ENCODE measurements around the gene PRDM2. TPM values are rescaled to one million over a fixed set of nuclear protein-coding genes. Genes with fewer than 3 reads are reported as not detected.

The PRDM2 gene
- total RNA-seq, 1 donor from 2014 or later: 50.6 TPM

DNA sequence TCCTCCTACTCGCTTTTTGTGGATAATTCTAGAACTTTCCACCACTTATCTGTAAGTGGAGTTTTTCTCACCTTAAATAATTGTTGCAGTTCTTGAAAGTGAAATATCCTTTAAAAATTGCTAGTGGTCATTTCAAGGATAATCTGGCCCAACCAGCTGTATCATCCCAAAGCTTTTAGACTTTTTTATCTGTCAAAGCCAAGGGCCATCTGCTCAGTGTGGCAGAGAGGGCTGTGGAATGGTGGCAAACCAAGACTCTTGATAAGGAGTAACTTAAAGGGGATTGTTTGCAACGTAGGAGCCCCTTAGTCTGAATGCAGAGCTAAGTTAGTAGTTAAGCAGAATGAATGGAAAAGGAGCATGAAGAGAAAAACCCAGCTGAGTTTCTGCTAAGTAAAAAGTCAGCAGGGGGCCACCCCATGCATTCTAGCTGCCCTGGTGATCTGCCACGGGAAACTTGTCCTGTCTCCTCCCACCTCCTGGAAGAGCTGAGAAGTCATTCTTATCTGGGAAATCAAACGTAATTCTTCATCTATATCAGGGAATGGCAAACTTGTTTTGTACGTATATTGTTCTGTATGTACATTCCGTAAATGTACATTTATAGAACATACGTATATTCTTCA lies 169.3 kb downstream of the PRDM2 start:
- H3K9me3 ChIP-seq: no peaks in the 10 kb centered on the region
- no peak overlapping the region for H3K27ac ChIP-seq
- H3K4me1 ChIP-seq: no peaks in the 10 kb centered on the region
- intact Hi-C loops (cut with DNase I): no loop called here
- no peak overlapping the region for H3K4me3 ChIP-seq
- no peaks in the 10 kb centered on the region for H3K36me3 ChIP-seq
- ATAC-seq (no peak), DNase-seq (no peak)
- TF ChIP-seq, protein P1, sequence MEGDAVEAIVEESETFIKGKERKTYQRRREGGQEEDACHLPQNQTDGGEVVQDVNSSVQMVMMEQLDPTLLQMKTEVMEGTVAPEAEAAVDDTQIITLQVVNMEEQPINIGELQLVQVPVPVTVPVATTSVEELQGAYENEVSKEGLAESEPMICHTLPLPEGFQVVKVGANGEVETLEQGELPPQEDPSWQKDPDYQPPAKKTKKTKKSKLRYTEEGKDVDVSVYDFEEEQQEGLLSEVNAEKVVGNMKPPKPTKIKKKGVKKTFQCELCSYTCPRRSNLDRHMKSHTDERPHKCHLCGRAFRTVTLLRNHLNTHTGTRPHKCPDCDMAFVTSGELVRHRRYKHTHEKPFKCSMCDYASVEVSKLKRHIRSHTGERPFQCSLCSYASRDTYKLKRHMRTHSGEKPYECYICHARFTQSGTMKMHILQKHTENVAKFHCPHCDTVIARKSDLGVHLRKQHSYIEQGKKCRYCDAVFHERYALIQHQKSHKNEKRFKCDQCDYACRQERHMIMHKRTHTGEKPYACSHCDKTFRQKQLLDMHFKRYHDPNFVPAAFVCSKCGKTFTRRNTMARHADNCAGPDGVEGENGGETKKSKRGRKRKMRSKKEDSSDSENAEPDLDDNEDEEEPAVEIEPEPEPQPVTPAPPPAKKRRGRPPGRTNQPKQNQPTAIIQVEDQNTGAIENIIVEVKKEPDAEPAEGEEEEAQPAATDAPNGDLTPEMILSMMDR (IDR thresholded peaks at IDR 0.05): no peak
- no peaks in the 10 kb centered on the region for H3K27me3 ChIP-seq (ENCODE audit: low read depth)

DNA sequence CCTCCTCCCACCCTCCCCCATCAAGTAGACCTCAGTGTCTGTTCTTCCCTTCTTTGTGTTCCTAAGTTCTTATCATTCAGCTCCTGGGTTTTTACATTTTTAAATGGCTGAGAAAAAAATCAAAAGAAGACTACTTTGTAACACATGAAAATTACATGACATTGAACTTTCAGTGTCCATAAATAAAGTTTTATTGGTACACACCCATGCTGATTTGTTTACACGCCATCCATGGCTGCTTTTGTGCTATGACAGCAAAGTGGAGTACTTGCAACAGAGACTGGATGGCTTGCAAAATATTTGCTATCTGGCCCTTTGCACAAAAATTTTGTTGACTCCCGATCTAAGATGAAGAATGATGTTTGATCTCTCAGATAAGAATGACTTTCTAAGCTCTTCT lies 171.4 kb downstream of the PRDM2 start:
- ATAC-seq (no peak), DNase-seq (no peak)
- Histone ChIP-seq H3K4me3 (no peak overlapping the region), H3K9me3 (no peaks in the 10 kb centered on the region), H3K27me3 (ENCODE audit: low read depth) (no peaks in the 10 kb centered on the region), H3K36me3 (no peaks in the 10 kb centered on the region), H3K27ac (no peak overlapping the region), H3K4me1 (no peaks in the 10 kb centered on the region)
- intact Hi-C loops (cut with DNase I): no loop called here
- TF ChIP-seq, protein P1 (IDR thresholded peaks at IDR 0.05): no peak

DNA sequence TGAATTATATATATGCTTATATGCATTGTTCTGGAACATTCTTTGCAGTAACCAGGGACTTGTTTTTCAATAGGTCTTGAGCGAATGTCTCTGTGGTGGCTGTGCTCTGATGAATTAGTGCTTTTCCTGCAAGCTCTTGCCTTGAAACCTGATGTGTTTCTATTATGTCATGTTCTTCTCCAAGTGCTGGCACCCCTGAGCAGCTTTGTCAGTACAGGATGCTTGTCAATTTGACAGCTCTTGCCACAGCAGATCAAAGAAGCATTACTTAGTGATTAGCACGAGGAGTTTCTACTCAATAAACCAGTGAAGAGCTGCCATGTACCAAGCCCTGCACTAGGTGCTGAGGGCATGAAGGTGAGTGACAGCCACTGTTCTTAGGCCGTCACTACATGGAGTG lies 171.9 kb downstream of the PRDM2 start:
- intact Hi-C loops (cut with DNase I): no loop called here
- ATAC-seq: no peak
- no peak for DNase-seq
- TF ChIP-seq, protein P1 (IDR thresholded peaks at IDR 0.05): no peak
- Histone ChIP-seq H3K27ac (no peak overlapping the region), H3K4me1 (no peaks in the 10 kb centered on the region), H3K27me3 (ENCODE audit: low read depth) (no peaks in the 10 kb centered on the region), H3K36me3 (no peaks in the 10 kb centered on the region), H3K4me3 (no peak overlapping the region), H3K9me3 (no peaks in the 10 kb centered on the region)

DNA sequence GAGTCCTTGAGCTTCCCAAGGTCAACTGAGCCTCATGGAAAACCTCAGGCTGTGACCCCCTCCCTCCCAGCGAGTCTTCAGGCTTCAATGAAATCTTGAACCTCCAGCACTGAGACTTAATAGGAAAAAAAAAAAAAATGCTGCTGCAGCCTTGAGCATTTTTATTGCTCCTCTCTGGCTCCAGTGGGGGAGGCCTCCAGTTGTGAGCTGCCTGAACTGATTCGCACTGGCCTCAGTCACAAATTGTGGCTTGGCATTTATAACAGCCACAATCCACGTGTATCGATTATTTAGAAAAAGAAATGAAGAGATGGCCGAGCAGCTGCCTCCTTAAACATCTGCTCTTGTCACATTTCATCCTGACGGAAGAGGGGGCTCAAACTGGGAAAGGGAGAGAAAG lies 173.0 kb downstream of the PRDM2 start:
- H3K27ac ChIP-seq: no peak overlapping the region
- H3K4me1 ChIP-seq: no peaks in the 10 kb centered on the region
- ATAC-seq (no peak), DNase-seq (no peak)
- intact Hi-C loops (cut with DNase I): no loop called here
- TF ChIP-seq, protein P1 (IDR thresholded peaks at IDR 0.05): no peak
- no peaks in the 10 kb centered on the region for H3K9me3 ChIP-seq
- H3K4me3 ChIP-seq: no peak overlapping the region
- no peaks in the 10 kb centered on the region for H3K27me3 ChIP-seq (ENCODE audit: low read depth)
- H3K36me3 ChIP-seq: no peaks in the 10 kb centered on the region

Other genes starting within 250 kb of the PRDM2 start
- gene LRRC38, start 186.2 kb upstream of the PRDM2 start, total RNA-seq: not detected
- gene PDPN, start 116.4 kb upstream of the PRDM2 start, total RNA-seq: 33.3 TPM